K562 (cell line): Measurements from ENCODE around the gene OR2W1. TPM values are rescaled to one million over a fixed set of nuclear protein-coding genes. Genes with fewer than 3 reads are reported as not detected.

ENCODE experiments used
- BRF2 ChIP-seq: IDR thresholded peaks from 3 replicates; pipeline ENCODE4 v1.6.1; 2011; ENCODE audit warnings: borderline replicate concordance, mild to moderate bottlenecking; ENCODE audit not compliant: insufficient read length, insufficient read depth
- CAMTA2 ChIP-seq: fragments of 250-450 bp; sonication (Bioruptor Pico); conservative IDR thresholded peaks from 2 replicates; pipeline ENCODE4 v1.5.1; 2022
- CGGBP1 ChIP-seq: fragments of 250-450 bp; sonication (Bioruptor Pico); IDR thresholded peaks from 2 replicates; pipeline ENCODE4 v1.9.0; 2021; ENCODE audit warnings: mild to moderate bottlenecking
- DACH1 ChIP-seq: fragments of 450-650 bp; IDR thresholded peaks from 2 replicates; pipeline ENCODE4 v1.6.1; 2018; ENCODE audit not compliant: partially characterized antibody
- ERF ChIP-seq: fragments of 450-650 bp; formaldehyde crosslinking; IDR thresholded peaks from 2 replicates; pipeline ENCODE4 v1.4.0; 2020; ENCODE audit warnings: mild to moderate bottlenecking, mixed read lengths
- FOXA1 ChIP-seq: fragments of 450-650 bp; IDR thresholded peaks from 2 replicates; pipeline ENCODE4 v1.6.1; 2016; ENCODE audit warnings: mild to moderate bottlenecking, borderline replicate concordance
- HIVEP1 ChIP-seq: fragments of 250-450 bp; sonication (Bioruptor Pico); IDR thresholded peaks from 2 replicates; pipeline ENCODE4 v1.4.0; 2020; ENCODE audit warnings: mild to moderate bottlenecking
- MAFK ChIP-seq: IDR thresholded peaks from 2 replicates; pipeline ENCODE4 v1.6.1; 2011; ENCODE audit warnings: low read length, improper control_type of control experiment
- MBD1 ChIP-seq: fragments of 250-450 bp; sonication (Bioruptor Pico); IDR thresholded peaks from 2 replicates; pipeline ENCODE4 v1.8.0; 2022; ENCODE audit warnings: inconsistent platforms
- MED1 ChIP-seq: sonication (generic); formaldehyde crosslinking; IDR thresholded peaks from 2 replicates; pipeline ENCODE4 v1.8.1; 2023; ENCODE audit warnings: missing genetic modification reagents, borderline replicate concordance
- MEIS2 ChIP-seq: fragments of 450-650 bp; IDR thresholded peaks from 2 replicates; pipeline ENCODE4 v1.6.1; 2014; ENCODE audit warnings: mild to moderate bottlenecking; ENCODE audit not compliant: partially characterized antibody
- NCOA2 ChIP-seq, 2 experiments: fragments of 450-650 bp; IDR thresholded peaks; 2 replicates each; pipeline ENCODE4 v1.6.1; 2018; ENCODE audit warnings: mild to moderate bottlenecking in 2 of 2, moderate library complexity in 1 of 2; ENCODE audit not compliant: partially characterized antibody in 2 of 2
- NCOR1 ChIP-seq: fragments of 450-650 bp; IDR thresholded peaks from 2 replicates; pipeline ENCODE4 v1.6.1; 2016; ENCODE audit warnings: mild to moderate bottlenecking, moderate library complexity
- NELFE ChIP-seq: IDR thresholded peaks from 2 replicates; pipeline ENCODE4 v1.6.1; 2011; ENCODE audit warnings: mild to moderate bottlenecking; ENCODE audit not compliant: insufficient read depth, insufficient read length
- NR2C1 ChIP-seq, 2 experiments: fragments of 450-650 bp; IDR thresholded peaks; 2 replicates each; pipeline ENCODE4 v1.6.1; 2017; ENCODE audit warnings: mild to moderate bottlenecking in 2 of 2, antibody characterized with exemption in 1 of 2, inconsistent platforms in 1 of 2, missing compliant biosample characterization in 1 of 2, missing genetic modification characterization in 1 of 2
- PREB ChIP-seq: sonication (generic); formaldehyde crosslinking; IDR thresholded peaks from 2 replicates; pipeline ENCODE4 v1.8.1; 2023; ENCODE audit warnings: mild to moderate bottlenecking, missing genetic modification reagents
- PYGO2 ChIP-seq: fragments of 450-650 bp; IDR thresholded peaks from 2 replicates; pipeline ENCODE4 v1.6.1; 2016; ENCODE audit warnings: mild to moderate bottlenecking, missing genetic modification characterization, moderate library complexity, missing compliant biosample characterization
- RBM34 ChIP-seq: fragments of 200-400 bp; formaldehyde crosslinking; IDR thresholded peaks from 2 replicates; pipeline ENCODE4 v1.6.1; 2018; ENCODE audit warnings: low read length, borderline replicate concordance; ENCODE audit not compliant: insufficient read depth
- SRSF7 ChIP-seq: fragments of 200-400 bp; formaldehyde crosslinking; optimal IDR thresholded peaks from 2 replicates; pipeline ENCODE3; 2017; ENCODE audit warnings: mild to moderate bottlenecking, low read depth, low read length
- TCF7L2 ChIP-seq: fragments of 150-350 bp; IDR thresholded peaks from 2 replicates; pipeline ENCODE4 v1.6.1; 2016; ENCODE audit warnings: low read depth, mild to moderate bottlenecking, low read length, moderate library complexity
- ZNF165 ChIP-seq: fragments of 250-450 bp; sonication (Bioruptor Pico); IDR thresholded peaks from 2 replicates; pipeline ENCODE4 v1.4.0; 2020; ENCODE audit warnings: borderline replicate concordance
- ZNF224 ChIP-seq: sonication (generic); formaldehyde crosslinking; IDR thresholded peaks from 2 replicates; pipeline ENCODE4 v1.8.0; 2022; ENCODE audit warnings: mild to moderate bottlenecking, missing genetic modification reagents
- ZNF232 ChIP-seq: sonication (generic); formaldehyde crosslinking; IDR thresholded peaks from 2 replicates; pipeline ENCODE4 v1.8.0; 2022; ENCODE audit warnings: mild to moderate bottlenecking, missing genetic modification reagents
- ZNF277 ChIP-seq: fragments of 250-450 bp; sonication (Bioruptor Pico); IDR thresholded peaks from 2 replicates; pipeline ENCODE4 v1.8.0; 2022; ENCODE audit warnings: inconsistent platforms, mild to moderate bottlenecking, moderate library complexity, borderline replicate concordance
- ZNF695 ChIP-seq: fragments of 450-650 bp; formaldehyde crosslinking; IDR thresholded peaks from 2 replicates; pipeline ENCODE4 v1.4.0; 2020; ENCODE audit warnings: mild to moderate bottlenecking, moderate library complexity
- polyA plus RNA-seq, 8 experiments: library from polyadenylated mRNA; depleted of rRNA in 4 of 8; stranded (reverse) in 5 of 8; unstranded in 3 of 8; fragments of >200 nt; fragmentation: Nextera tagmentation in 2 of 8; fragmentation: Illumina TruSeq in 1 of 8; extraction: Ambion mirVana in 2 of 8; extraction: Trizol in 1 of 8; gene quantifications; 2 replicates each; pipeline versions ENCODE4 v1.2.1 to v1.2.3, GENCODE V29; 2011 to 2014; ENCODE audit warnings: inconsistent platforms in 1 of 8, missing spikeins in 1 of 8
- total RNA-seq, 7 experiments: library from RNA; depleted of rRNA in 6 of 7; stranded (reverse); fragments of >200 nt in 6 of 7; fragmentation: Illumina TruSeq in 2 of 7; extraction: Trizol in 2 of 7; gene quantifications; 2 replicates each; pipeline versions ENCODE4 v1.2.1 to v1.2.3, GENCODE V29; 2011 to 2021; ENCODE audit warnings: low replicate concordance in 1 of 7

The OR2W1 gene
- total and polyA plus RNA-seq, 9 of the 15 experiments (the other 6 are each of a cell fraction or from before 2014, with no cell fraction given) = not detected

- TF ChIP-seq ZNF695 = no peak
- TF ChIP-seq DACH1 = no peak
- TF ChIP-seq PREB (CRISPR knock-in tag) = no peak
- no peak for TF ChIP-seq ZNF232 (CRISPR knock-in tag)
- TF ChIP-seq ZNF277 (CRISPR knock-in tag) = no peak
- TF ChIP-seq ZNF165 = no peak
- no peak for TF ChIP-seq ERF (CRISPR knock-in tag)
- no peak for TF ChIP-seq CAMTA2 (CRISPR knock-in tag)
- no peak for TF ChIP-seq BRF2
- peak; percentile 76 for TF ChIP-seq MAFK
- no peak for TF ChIP-seq PYGO2
- TF ChIP-seq MED1 (CRISPR knock-in tag) = no peak
- TF ChIP-seq MEIS2 = peak; percentile 67
- no peak for TF ChIP-seq CGGBP1 (CRISPR knock-in tag)
- TF ChIP-seq TCF7L2 = no peak
- TF ChIP-seq NCOA2 (IDR thresholded peaks at IDR 0.05; ENCODE audit: partially characterized antibody in 2 of 2) = no peak
- TF ChIP-seq RBM34 = no peak
- peak; percentile 35; the same call in 1 of the 2 replicates for TF ChIP-seq NCOR1
- TF ChIP-seq NELFE = no peak
- no peak for TF ChIP-seq ZNF224 (CRISPR knock-in tag)
- no peak for TF ChIP-seq FOXA1
- TF ChIP-seq MBD1 (CRISPR knock-in tag) = no peak
- TF ChIP-seq HIVEP1 (CRISPR knock-in tag) = no peak
- TF ChIP-seq SRSF7 = no peak
- no peak for TF ChIP-seq NR2C1 (IDR thresholded peaks at IDR 0.05)
- no peak for TF ChIP-seq NR2C1 (tag; IDR thresholded peaks at IDR 0.05)
Measured at GRCh38 chr6:28996844-28997510, 48.0 kb downstream of the OR2W1 start (continued).
